ENCODE data around the gene PDLIM7.

PDLIM7 gene

GRCh38 chr5:177483994-177484901, 13.2 kb downstream of the PDLIM7 start:
- no peak for DNase-seq (ENCODE audit: low spot score)
- H3K9me3 Mint-ChIP-seq = no peaks in the 10 kb centered on the region
- H3K4me1 Mint-ChIP-seq (ENCODE audit: low read depth) = peaks cover 8% of the 10 kb centered on the region
- no peaks in the 10 kb centered on the region for H3K27me3 Mint-ChIP-seq (ENCODE audit: low read depth)
- peak overlapping the region; percentile 16 for H3K27ac Mint-ChIP-seq
- H3K4me3 Mint-ChIP-seq = no peak overlapping the region
- H3K36me3 Mint-ChIP-seq (ENCODE audit: low read depth) = peaks cover 12% of the 10 kb centered on the region

GRCh38 chr5:177483042-177483441, 14.4 kb downstream of the PDLIM7 start:
- H3K4me1 Mint-ChIP-seq (ENCODE audit: low read depth) = peaks cover 16% of the 10 kb centered on the region
- H3K4me3 Mint-ChIP-seq = no peak overlapping the region
- H3K36me3 Mint-ChIP-seq (ENCODE audit: low read depth) = peaks cover 12% of the 10 kb centered on the region
- H3K27me3 Mint-ChIP-seq (ENCODE audit: low read depth) = no peaks in the 10 kb centered on the region
- H3K9me3 Mint-ChIP-seq = no peaks in the 10 kb centered on the region
- H3K27ac Mint-ChIP-seq = no peak overlapping the region
- DNase-seq (ENCODE audit: low spot score) = no peak

GRCh38 chr5:177482359-177482795, 15.0 kb downstream of the PDLIM7 start:
- H3K4me1 Mint-ChIP-seq (ENCODE audit: low read depth) = peaks cover 16% of the 10 kb centered on the region
- no peaks in the 10 kb centered on the region for H3K27me3 Mint-ChIP-seq (ENCODE audit: low read depth)
- no peaks in the 10 kb centered on the region for H3K9me3 Mint-ChIP-seq
- peak overlapping the region; percentile 55 for H3K27ac Mint-ChIP-seq
- no peak for DNase-seq (ENCODE audit: low spot score)
- no peak overlapping the region for H3K4me3 Mint-ChIP-seq
- peaks cover 11% of the 10 kb centered on the region for H3K36me3 Mint-ChIP-seq (ENCODE audit: low read depth)

- no peak for DNase-seq (ENCODE audit: low spot score)
- peak overlapping the region; percentile 75 for H3K27ac Mint-ChIP-seq
- H3K27me3 Mint-ChIP-seq (ENCODE audit: low read depth) = no peaks in the 10 kb centered on the region
- no peaks in the 10 kb centered on the region for H3K9me3 Mint-ChIP-seq
- H3K4me1 Mint-ChIP-seq (ENCODE audit: low read depth) = peaks cover 29% of the 10 kb centered on the region
- peaks cover 5% of the 10 kb centered on the region for H3K36me3 Mint-ChIP-seq (ENCODE audit: low read depth)
- peak overlapping the region; percentile 19 for H3K4me3 Mint-ChIP-seq
Observed at GRCh38 chr5:177479774-177480173, 17.6 kb downstream of the PDLIM7 start.

- H3K36me3 Mint-ChIP-seq (ENCODE audit: low read depth) = peaks cover 7% of the 10 kb centered on the region
- peak overlapping the region; percentile 1 for H3K4me3 Mint-ChIP-seq
Observed at GRCh38 chr5:177478711-177479646, 18.4 kb downstream of the PDLIM7 start.

GRCh38 chr5:177477701-177478477, 19.5 kb downstream of the PDLIM7 start:
- no peaks in the 10 kb centered on the region for H3K9me3 Mint-ChIP-seq
- peaks cover 7% of the 10 kb centered on the region for H3K36me3 Mint-ChIP-seq (ENCODE audit: low read depth)
- H3K4me3 Mint-ChIP-seq = no peak overlapping the region
- peaks cover 9% of the 10 kb centered on the region for H3K27me3 Mint-ChIP-seq (ENCODE audit: low read depth)
- peaks cover 38% of the 10 kb centered on the region for H3K4me1 Mint-ChIP-seq (ENCODE audit: low read depth)
- no peak overlapping the region for H3K27ac Mint-ChIP-seq
- DNase-seq (ENCODE audit: low spot score) = no peak

More at GRCh38 chr5:177478711-177479646, 18.4 kb downstream of the PDLIM7 start:
- H3K27me3 Mint-ChIP-seq (ENCODE audit: low read depth) = peaks cover 7% of the 10 kb centered on the region
- H3K27ac Mint-ChIP-seq = peak overlapping the region; percentile 85
- DNase-seq (ENCODE audit: low spot score) = no peak
- peaks cover 36% of the 10 kb centered on the region for H3K4me1 Mint-ChIP-seq (ENCODE audit: low read depth)
- no peaks in the 10 kb centered on the region for H3K9me3 Mint-ChIP-seq

GRCh38 chr5:177476531-177477233, 20.7 kb downstream of the PDLIM7 start:
- H3K27ac Mint-ChIP-seq = no peak overlapping the region
- no peak overlapping the region for H3K4me3 Mint-ChIP-seq
- no peak for DNase-seq (ENCODE audit: low spot score)

GRCh38 chr5:177475563-177476427, 21.6 kb downstream of the PDLIM7 start:
- H3K27me3 Mint-ChIP-seq (ENCODE audit: low read depth) = peaks cover 9% of the 10 kb centered on the region
- H3K4me1 Mint-ChIP-seq (ENCODE audit: low read depth) = peaks cover 42% of the 10 kb centered on the region
- peak overlapping the region; percentile 11 for H3K4me3 Mint-ChIP-seq
- no peak for DNase-seq (ENCODE audit: low spot score)
- peak overlapping the region; percentile 52 for H3K27ac Mint-ChIP-seq
- peaks cover 3% of the 10 kb centered on the region for H3K36me3 Mint-ChIP-seq (ENCODE audit: low read depth)
- H3K9me3 Mint-ChIP-seq = no peaks in the 10 kb centered on the region

More at GRCh38 chr5:177476531-177477233, 20.7 kb downstream of the PDLIM7 start:
- H3K9me3 Mint-ChIP-seq = no peaks in the 10 kb centered on the region
- peaks cover 39% of the 10 kb centered on the region for H3K4me1 Mint-ChIP-seq (ENCODE audit: low read depth)
- peaks cover 3% of the 10 kb centered on the region for H3K36me3 Mint-ChIP-seq (ENCODE audit: low read depth)
- peaks cover 9% of the 10 kb centered on the region for H3K27me3 Mint-ChIP-seq (ENCODE audit: low read depth)

- peaks cover 3% of the 10 kb centered on the region for H3K36me3 Mint-ChIP-seq (ENCODE audit: low read depth)
- H3K9me3 Mint-ChIP-seq = no peaks in the 10 kb centered on the region
- peaks cover 9% of the 10 kb centered on the region for H3K27me3 Mint-ChIP-seq (ENCODE audit: low read depth)
- no peak for DNase-seq (ENCODE audit: low spot score)
- peak overlapping the region; percentile 83 for H3K4me3 Mint-ChIP-seq
- peaks cover 40% of the 10 kb centered on the region for H3K4me1 Mint-ChIP-seq (ENCODE audit: low read depth)
- peak overlapping the region; percentile 26 for H3K27ac Mint-ChIP-seq
Observed at GRCh38 chr5:177474846-177475562, 22.4 kb downstream of the PDLIM7 start.

- peaks cover 9% of the 10 kb centered on the region for H3K27me3 Mint-ChIP-seq (ENCODE audit: low read depth)
Observed at GRCh38 chr5:177474002-177474476, 23.4 kb downstream of the PDLIM7 start.

GRCh38 chr5:177473443-177474001, 23.9 kb downstream of the PDLIM7 start, which contains the start of gene DBN1:
DBN1 (minus strand) TSS chr5:177473634; CDS start chr5:177473521, 113 bp downstream.
- Mint-ChIP-seq H3K27ac (peak within 1 kb of the TSS; percentile 62), H3K27me3 (ENCODE audit: low read depth) (peaks cover 9% of the 10 kb centered on the region), H3K36me3 (ENCODE audit: low read depth) (peaks cover 3% of the 10 kb centered on the region), H3K4me1 (ENCODE audit: low read depth) (peaks cover 26% of the 10 kb centered on the region), H3K4me3 (peak within 1 kb of the TSS; percentile 83), H3K9me3 (no peaks in the 10 kb centered on the region)
- DNase-seq (ENCODE audit: low spot score) = no peak

More at GRCh38 chr5:177474002-177474476, 23.4 kb downstream of the PDLIM7 start:
- no peak for DNase-seq (ENCODE audit: low spot score)
- Mint-ChIP-seq H3K36me3 (ENCODE audit: low read depth) (peaks cover 3% of the 10 kb centered on the region), H3K9me3 (no peaks in the 10 kb centered on the region), H3K4me3 (peak overlapping the region; percentile 83), H3K4me1 (ENCODE audit: low read depth) (peaks cover 31% of the 10 kb centered on the region), H3K27ac (peak overlapping the region; percentile 62)

Measured in T-helper 2 cell treated with Interferon-gamma antibody and Interleukin-4, amounts not matched to agents 5 μg/mL and 100 μg/mL, for 36 hours (primary cell).